Smooth muscle cell of the brain vasculature (primary cell): Measurements from ENCODE around the gene RNF13.
"Not testable (repeated sequence)": the region's sequence is repeated elsewhere in the genome, so short reads cannot be mapped to it uniquely, and the experiment has no call there.

Source experiments
- DNase-seq: peaks from one replicate; pipeline ENCODE4 v3.0.0-alpha.2; 2012; ENCODE audit warnings: low read depth, low spot score

The RNF13 gene

DNA sequence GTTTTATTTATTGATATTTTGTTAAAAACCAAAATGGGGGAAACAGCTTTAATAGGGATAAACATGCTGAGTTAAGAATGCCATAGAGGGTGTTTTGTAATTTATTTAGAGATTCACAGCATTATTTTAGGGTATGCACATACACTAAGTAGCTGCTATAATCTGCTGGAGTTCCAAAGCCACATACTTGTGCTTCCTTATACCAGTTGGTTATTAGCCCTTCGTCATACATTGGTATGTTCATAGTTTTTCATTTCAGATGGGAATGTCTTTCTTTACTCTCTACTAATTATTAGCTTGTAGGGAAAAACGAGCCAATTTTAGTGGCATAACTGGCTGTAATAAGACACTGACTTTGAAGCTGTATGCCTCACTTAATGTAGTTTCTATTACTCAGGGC is 82.8 kb downstream of the RNF13 start:
- DNase-seq = no peak

DNA sequence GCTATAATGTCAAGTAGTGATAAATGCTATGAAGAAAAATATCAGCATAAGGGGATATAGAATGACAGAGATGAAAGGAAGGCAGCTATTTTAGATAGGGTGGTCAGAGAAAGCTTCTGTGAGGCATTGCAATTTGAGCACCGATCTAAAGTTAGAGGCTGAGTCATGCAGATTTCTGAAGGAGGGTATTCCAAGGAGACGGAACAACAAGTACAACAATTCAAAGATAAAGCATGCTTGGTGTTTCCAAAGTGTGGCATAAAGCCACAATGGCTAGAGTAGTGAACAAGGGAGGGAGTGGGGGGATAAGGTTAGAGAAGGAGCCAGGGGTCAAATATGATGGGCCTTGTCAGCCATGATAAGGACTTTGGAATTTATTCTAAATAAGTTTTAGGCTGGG is 85.8 kb downstream of the RNF13 start:
- no peak for DNase-seq

DNA sequence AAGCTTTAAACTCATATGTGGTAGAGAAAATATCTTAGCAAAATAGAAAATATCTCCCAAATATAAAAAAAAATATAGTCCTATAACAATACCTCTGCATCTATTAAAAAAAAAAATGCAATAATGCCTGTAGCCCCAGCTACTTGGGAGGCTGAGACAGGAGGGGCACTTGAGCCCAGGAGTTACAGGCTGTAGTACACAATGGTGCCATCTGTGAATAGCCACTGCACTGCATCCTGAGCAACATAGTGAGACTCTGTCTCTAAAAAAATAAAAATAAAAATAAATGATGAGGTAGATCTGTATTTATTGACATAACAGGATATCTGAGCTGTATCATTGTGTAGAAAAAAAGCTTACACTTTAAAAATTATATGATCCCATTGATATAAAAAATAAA is 87.3 kb downstream of the RNF13 start:
- no peak for DNase-seq

DNA sequence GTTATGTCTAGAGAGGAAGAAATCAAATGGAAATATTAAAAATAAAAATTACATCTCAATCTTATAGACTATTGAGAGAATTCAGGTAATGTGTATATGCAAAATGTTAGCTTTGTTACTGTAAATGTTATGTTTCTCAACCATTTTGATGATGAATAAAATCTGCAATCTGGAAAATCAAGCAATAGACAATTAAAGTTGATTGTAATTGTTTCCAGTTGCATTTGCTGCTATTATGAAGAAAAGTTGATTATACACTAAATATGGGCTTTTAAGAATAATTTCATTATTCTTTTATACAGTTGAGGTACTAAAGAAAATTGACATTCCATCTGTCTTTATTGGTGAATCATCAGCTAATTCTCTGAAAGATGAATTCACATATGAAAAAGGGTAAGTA is 88.8 kb downstream of the RNF13 start:
- no peak for DNase-seq

DNA sequence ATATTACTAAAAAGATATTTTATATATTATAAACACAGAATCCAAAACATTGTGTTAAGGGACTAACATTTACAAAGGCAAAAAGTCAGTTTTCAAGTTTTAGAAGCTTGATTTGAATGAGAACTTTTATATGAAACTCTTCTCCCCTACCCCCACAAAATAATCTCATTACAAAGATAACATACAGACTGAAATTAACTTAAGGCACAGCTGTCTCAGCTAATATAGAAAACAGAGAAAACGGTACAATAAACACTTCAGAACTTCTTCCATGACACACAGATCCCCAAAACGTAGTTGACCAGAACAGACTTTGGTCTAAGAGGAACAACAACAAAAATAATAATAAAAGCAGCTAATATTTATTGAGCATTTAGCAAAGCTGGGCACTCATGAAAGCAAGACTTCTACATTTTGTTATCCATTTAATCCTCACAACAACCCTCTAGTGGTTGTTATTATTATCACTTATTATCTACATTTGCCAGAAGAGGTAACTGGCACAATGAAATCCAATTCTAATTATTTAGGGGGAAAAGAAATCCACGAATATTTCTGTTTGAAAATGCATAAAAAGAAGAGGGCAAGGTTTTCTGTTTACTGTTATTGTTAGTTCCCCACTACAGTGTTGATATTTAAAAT is 89.6 kb downstream of the RNF13 start:
- DNase-seq = no peak

DNA sequence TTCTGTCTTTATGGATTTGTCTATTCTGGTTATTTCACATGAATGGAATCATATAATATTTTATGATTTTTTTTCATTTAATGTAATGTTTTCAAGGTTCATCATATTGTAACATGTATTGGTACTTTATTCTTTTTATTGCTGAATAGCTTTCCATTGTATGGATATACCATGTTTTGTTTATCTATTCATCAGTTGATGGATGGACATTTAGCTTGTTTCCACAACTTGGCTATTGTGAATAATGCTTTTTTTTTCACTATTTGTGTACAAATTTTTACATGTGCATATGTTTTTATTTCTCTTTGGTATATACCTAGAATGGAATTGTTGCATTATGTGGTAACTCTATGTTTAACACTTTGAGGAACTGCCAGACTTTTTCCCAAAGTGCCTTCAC is 93.0 kb downstream of the RNF13 start:
- DNase-seq = no peak

DNA sequence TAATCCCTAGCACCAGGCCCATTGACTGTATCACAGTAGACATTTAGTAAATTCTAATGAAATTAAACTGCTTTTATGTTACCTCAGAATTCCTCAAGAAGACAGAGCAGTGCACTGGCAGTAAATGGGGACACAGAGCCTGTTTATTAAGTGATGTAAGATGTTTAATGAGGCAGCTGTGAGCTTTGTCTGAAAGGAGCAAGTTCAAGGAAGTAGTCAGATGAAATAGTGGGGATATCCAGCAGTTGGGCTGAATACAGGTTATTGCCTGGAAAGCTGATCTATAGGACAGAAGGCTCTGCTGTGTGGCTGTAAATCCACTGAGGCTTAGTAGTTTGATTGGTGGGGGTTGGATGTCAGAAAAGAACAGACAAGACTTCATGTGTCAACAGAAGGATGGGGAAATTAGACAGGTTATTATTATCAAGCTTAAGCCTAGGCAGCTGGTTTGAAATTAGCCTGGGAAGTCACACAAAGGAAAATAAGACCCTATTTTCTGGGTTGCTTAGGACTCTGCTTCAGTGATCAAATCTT is 95.5 kb downstream of the RNF13 start:
- no peak for DNase-seq

DNA sequence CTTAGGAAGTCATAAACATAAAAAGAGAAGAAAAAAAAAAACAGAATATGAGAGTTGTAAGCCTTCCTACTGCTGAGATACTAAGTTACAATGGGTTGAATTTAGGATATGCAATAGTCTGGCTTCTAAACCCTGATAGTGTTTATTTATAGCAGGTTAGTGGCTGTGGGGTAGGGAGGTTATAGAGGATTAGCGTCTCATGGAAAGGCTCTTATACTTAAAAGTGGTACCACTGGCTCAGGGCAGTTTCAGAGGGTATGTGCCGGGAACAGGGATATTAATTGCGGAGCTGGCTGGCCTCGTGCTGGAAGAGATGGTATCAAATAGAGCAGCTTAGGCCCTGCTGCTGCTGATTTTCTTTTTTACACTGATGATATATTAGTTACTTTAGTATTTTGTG is 96.9 kb downstream of the RNF13 start:
- no peak for DNase-seq

DNA sequence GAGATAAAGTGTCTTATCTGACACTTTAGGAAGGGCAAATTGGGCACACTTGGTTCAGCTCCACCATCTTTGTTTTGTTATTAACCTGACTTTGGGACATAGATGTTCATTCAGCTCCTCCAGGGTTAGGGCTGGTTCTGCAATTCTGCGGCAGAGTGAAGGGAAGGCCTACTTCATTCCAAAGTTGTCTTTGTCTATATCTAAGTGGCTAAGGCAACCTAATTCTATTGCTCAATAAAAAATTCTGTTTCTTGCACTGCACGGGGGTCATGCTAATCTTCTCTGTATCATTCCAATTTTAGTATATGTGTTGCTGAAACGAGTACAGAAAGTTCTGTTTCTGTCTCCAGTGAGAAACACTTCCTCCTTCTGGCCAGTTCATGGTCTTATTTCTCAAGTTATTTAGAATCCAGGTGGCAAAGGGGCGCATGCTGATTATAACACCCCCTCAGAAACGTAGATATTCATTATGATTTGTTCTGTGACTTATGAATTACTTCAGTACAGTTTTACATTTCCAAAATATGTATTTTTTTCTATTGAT is 104.2 kb downstream of the RNF13 start:
- DNase-seq = no peak

DNA sequence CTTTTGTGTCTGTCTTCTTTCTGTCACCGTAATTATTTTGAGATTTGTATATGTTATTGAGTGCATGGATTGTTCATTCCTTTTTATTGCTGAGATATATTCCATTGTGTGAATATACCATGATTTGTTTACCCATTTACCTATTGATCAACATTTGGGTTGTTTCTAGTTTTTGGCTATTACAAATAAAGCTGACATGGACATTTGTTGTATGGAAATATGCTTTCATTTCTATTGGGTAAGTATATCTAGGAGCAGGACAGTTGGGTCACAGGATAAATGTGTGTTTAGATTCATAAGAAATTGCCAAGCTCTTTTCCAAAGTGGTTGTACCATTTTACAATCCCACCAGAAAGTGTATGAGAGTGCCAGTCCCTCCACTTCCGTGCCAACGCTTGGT is 106.5 kb downstream of the RNF13 start:
- DNase-seq = no peak

DNA sequence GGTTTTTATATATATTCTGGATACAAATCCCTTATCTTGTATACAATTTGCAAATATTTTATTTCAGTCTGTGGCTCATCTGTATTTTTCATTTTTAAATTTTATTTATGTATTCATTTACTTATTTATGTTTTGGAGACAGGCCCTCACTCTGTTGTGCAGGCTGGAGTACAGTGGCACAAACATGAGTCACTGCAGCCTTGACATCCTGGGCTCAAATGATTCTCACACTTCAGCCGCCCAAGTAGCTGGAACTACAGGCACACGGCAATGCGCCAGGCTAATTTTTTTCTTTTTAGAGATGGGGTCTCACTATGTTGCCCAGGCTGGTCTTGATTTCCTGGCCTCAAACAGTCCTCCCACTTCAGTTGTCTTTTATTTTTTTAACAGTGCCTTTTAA is 107.1 kb downstream of the RNF13 start:
- no peak for DNase-seq

DNA sequence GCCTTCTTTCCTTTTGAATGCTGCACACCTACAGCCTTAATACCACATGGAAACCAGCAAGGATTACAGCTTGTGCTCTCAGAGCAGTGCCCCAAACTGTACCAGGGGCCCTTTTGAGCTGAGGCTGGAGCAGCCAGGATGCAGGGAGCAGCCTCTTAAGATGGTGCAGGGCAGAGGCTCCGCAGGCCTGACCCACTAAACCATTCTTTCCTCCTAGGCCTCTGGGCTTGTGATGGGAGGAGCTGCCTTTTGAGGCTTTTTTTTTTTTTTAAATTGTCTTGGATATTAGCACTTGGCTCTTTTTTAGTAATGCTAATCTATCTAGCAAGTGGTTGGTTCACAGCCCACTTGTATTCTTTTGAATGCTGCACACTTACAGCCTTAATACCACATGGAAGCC is 120.0 kb downstream of the RNF13 start:
- no peak for DNase-seq

DNA sequence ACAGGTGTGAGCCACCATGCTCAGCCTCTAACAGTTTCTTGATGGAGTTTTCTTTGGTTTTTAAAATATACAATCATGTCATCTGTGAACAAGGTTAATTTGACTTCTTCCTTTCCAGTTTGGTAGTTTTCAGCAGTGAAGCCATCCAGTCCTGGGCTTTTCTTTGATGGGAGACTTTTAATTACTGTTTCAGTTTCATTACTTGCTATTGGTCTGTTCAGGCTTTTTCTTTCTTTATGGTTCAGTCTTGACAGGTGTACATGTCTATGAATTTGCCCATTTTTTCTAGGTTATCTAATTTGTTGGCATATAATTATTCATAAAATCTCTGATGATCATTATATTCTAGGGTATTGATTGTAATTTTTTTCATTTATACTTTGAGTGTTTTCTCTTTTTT is 120.8 kb downstream of the RNF13 start:
- DNase-seq = no peak

DNA sequence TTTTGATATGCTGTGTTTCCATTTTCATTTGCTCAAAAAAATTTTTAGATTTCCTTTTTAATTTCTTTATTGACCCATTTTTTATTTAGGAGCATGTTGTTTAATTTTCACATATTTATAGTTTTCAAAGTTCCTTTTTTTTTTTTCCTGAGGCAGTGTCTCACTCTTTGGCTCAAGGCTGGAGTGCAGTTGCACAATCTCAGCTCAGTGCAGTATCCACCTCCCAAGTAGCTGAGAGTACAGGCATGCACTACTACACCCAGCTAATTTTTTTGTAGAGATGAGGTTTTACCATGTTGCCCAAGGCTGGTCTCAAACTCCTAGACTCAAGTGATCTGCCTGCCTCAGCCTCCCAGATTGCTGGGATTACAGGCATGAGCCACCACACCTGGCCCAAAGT is 121.5 kb downstream of the RNF13 start:
- no peak for DNase-seq

DNA sequence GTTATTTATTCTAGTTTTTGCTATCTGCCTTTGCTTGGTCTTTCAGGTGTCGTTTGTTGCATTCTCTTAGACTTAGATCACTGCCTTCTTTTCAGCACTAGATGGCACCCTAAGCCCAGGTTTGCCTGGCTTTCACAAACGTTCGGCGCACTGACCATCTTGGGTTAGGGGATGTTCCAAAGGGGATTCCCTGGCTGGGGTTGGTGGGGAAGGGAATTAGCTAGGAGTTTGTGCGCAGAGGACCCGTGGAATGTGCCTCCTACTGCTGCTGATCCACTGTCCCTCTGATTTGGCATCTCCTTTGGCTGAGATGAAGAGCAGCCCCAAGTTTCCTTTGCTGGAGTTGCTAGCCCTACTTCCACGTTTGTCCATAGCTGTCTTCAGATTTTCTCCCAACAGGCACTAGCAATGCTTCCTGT is 123.8 kb downstream of the RNF13 start:
- DNase-seq = peak; percentile 35

DNA sequence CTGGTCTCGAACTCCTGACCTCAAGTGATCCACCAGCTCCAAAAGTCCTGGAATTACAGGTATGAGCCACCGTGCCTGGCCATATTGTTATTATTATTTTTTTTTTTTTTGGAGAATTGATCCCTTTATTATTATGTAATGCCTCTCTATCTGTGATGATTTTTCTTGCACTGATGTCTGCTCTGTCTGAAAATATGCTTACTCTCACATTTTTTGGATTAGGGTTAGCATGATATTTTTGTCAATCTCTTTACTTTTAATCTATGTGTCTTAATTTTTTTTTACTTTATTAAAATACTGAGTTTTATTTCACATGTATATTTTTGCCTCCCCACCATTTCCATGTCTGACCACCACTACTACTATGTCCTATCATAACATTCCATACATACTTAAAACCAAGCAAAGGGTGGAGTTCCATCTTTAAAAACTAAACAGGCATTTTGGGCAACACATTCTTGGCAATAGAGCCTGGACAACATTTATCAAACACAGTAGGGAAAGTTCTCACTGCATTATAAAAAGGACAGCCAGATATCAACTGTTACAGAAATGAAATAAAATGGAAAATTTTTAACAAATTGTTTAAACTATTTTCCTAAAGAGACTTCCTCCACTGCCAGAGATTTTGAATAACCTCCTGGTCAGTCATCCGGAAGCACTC is 125.5 kb downstream of the RNF13 start:
- DNase-seq = not testable (repeated sequence)

DNA sequence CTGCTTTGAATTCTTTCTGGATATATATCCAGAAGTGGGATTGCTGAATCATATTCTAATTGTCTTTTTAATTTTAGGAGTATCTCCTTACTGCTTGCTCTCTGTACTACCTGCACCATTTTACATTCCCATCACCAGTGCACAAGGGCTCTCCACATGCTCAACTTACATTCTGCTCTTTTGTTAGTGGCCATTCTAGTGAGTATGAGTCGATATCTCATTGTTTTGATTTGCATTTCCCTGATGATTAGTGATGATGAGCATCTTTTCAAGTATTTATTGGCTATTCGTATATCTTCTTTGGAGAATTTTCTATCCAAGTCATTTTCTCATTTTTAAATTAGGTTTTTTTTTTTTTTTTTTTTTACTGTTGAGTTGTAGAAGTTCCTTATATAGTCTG is 128.2 kb downstream of the RNF13 start:
- no peak for DNase-seq

DNA sequence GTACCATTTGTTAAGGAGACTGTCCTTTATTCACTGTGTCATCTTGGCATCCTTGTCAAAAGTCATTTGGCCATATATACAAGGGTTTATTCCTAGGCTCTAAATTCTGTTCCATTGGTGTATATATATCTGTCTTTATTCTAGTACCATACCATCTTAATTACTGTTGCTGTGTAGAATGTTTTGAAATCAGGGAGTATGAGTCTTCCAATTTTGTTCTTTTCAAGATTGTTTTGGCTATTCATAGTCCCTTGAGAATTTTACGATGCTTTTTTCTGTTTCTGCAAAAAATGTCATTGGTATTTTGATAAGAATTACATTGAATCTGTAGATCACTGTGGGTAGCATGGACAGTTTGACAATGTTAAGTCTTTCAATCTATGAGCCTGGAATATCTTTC is 128.9 kb downstream of the RNF13 start:
- DNase-seq = no peak

DNA sequence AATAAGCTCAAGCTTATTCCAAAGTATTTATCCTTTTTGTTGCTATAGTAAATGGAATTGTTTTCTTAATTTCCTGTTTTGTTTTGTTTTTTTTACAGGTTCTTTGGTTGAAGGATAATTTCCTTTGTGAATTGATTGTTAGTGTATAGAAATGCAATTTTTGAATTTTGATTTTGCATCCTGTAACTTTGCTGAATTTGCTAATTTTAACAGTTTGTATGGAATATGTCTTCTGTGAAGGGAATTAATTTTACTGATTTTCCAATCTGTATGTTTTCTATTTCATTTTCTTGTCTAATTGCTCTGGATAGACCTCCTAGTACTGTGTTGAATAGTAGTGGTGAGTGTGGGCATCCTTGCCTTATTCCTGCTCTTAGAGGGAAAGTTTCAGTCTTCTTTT is 129.4 kb downstream of the RNF13 start:
- no peak for DNase-seq

DNA sequence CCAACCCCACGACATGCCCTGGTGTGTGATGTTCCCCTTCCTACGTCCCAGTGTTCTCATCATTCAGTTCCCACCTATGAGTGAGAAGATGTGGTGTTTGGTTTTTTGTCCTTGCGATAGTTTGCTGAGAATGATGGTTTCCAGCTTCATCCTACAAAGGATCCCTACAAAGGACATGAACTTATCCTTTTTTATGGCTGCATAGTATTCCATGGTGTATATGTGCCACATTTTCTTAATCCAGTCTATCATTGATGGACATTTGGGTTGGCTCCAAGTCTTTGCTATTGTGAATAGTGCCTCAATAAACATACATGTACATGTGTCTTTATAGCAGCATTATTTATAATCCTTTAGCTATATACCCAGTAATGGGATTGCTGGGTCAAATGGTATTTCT is 131.0 kb downstream of the RNF13 start:
- DNase-seq = not testable (repeated sequence)

DNA sequence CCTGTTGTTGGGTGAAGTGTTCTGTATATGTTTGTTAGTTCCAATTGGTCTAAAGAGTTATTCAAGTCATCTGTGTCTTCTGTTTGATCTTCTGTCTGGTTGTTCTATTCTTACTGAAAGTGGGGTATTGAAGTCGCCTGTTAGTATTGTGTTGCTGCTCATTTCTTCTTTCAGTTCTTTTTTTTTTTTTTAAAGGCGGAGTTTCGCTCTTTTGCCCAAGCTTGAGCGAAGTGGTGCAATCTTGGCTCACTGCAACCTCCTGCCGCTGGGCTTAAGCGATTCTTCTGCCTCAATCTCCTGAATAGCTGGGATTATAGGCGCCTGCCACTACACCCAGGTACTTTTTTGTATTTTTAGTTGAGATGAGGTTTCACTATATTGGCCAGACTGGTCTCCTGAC is 134.2 kb downstream of the RNF13 start:
- no peak for DNase-seq

DNA sequence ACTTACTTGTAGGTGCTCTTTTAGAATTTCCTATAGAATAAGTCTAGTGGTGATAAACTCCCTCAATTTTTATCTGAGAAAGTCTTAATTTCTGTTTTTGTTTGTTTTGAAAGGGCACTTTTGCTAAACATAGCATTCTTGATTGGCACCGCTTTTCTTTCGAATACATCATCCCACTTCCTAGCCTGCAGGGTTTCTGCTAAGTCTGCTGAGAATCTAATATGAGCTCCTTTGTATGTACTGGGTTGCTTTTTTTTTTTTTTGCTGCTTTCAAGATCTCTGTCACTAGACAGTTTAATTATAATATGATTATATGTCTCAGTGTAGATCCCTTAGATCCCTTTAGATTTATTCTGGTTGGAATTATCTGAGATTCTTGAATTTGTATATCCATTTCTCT is 136.2 kb downstream of the RNF13 start:
- no peak for DNase-seq

DNA sequence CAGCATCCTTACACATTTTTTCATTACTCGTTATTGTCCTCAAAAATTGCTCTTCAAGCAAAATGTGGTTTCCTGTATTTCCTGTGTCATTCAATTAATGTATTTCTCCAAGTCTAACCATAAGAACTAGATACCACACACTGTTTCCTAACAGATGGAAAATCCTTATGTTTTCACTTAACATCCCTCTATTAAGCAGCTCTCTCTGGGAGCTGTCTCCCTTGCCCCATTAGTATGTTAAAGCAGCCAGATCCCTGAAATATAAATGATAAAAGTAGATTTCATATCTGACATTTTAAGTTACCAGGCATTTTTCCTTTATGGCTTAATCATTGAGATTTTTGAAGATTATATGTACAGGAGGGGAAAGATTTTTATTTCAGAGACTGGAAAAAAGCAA is 141.8 kb downstream of the RNF13 start:
- DNase-seq = no peak
